Measurements from ENCODE around the gene TRABD2A. TPM values are rescaled to one million over a fixed set of nuclear protein-coding genes. Genes with fewer than 3 reads are reported as not detected.

Gene TRABD2A
- total and polyA plus RNA-seq, 9 of the 15 experiments (the other 6 are each of a cell fraction or from before 2014, with no cell fraction given): 0.07 to 0.45 (median 0.25) TPM

DNA sequence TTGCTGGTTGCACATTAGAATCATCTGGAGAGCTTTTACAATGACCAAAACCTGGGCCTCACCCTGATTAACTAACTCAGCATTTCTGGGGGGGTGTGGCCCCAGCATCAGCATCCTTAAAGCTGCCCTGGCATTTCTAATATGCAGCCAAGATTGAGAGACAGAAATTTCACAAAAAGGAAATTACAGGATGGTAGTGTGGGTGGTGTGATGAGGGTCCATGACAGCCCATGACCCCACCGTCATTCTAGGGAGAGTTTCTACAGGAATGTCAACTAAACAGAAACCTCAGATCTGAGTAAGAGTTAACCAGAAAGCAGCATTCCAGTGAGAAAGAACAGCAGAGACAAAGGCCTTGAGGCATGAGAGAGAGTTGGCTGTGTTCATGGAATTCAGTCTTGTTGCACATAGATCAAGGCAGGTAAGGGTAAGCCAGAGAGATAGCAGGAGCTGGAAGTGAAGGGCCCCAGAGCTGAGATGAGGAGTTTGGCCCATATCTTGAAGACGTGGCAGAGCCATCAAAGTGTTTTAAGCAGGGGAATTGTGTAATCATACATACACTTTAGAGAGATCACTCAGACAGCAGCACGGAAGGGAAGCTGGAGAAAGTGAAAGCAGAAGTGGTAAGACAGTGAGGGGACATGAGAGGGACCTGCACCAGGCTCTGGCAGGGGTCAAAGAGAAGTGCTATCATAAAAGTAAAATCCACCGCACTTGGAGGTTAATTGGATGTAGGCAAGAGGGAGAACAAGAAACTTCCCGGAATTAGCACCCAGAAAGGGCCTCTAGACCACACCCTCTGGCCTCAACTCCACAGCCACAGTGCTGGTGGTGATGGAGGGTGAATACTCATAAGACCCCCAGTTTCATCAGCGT lies 7.8 kb upstream of the TRABD2A start (continued):
- TF ChIP-seq GTF2A2 (tag; IDR thresholded peaks at IDR 0.05) (no peak), MEF2D (tag; conservative IDR thresholded peaks at IDR 0.05; ENCODE audit: low read depth) (no peak), BHLHE40 (IDR thresholded peaks at IDR 0.05; ENCODE audit: low read length) (no peak), ZNF253 (CRISPR knock-in tag; conservative IDR thresholded peaks at IDR 0.05) (no peak), CTBP1 (IDR thresholded peaks at IDR 0.05; ENCODE audit: borderline replicate concordance) (peak; percentile 61; the same call in 1 of the 2 replicates)
- TF ChIP-seq, protein P1, sequence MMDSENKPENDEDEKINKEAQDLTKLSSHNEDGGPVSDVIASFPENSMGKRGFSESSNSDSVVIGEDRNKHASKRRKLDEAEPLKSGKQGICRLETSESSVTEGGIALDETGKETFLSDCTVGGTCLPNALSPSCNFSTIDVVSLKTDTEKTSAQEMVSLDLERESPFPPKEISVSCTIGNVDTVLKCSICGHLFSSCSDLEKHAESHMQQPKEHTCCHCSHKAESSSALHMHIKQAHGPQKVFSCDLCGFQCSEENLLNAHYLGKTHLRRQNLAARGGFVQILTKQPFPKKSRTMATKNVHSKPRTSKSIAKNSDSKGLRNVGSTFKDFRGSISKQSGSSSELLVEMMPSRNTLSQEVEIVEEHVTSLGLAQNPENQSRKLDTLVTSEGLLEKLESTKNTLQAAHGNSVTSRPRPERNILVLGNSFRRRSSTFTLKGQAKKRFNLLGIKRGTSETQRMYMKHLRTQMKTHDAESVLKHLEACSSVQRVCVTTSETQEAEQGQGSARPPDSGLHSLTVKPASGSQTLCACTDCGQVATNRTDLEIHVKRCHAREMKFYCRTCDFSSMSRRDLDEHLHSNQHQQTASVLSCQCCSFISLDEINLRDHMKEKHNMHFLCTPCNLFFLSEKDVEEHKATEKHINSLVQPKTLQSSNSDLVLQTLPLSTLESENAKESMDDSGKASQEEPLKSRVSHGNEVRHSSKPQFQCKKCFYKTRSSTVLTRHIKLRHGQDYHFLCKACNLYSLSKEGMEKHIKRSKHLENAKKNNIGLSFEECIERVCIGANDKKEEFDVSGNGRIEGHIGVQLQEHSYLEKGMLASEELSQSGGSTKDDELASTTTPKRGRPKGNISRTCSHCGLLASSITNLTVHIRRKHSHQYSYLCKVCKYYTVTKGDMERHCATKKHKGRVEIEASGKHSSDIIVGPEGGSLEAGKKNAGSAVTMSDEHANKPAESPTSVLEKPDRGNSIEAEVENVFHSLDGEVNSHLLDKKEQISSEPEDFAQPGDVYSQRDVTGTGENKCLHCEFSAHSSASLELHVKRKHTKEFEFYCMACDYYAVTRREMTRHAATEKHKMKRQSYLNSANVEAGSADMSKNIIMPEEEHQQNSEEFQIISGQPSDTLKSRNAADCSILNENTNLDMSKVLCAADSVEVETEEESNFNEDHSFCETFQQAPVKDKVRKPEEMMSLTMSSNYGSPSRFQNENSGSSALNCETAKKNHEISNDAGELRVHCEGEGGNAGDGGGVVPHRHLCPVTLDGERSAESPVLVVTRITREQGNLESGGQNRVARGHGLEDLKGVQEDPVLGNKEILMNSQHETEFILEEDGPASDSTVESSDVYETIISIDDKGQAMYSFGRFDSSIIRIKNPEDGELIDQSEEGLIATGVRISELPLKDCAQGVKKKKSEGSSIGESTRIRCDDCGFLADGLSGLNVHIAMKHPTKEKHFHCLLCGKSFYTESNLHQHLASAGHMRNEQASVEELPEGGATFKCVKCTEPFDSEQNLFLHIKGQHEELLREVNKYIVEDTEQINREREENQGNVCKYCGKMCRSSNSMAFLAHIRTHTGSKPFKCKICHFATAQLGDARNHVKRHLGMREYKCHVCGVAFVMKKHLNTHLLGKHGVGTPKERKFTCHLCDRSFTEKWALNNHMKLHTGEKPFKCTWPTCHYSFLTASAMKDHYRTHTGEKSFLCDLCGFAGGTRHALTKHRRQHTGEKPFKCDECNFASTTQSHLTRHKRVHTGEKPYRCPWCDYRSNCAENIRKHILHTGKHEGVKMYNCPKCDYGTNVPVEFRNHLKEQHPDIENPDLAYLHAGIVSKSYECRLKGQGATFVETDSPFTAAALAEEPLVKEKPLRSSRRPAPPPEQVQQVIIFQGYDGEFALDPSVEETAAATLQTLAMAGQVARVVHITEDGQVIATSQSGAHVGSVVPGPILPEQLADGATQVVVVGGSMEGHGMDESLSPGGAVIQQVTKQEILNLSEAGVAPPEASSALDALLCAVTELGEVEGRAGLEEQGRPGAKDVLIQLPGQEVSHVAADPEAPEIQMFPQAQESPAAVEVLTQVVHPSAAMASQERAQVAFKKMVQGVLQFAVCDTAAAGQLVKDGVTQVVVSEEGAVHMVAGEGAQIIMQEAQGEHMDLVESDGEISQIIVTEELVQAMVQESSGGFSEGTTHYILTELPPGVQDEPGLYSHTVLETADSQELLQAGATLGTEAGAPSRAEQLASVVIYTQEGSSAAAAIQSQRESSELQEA (IDR thresholded peaks at IDR 0.05; ENCODE audit: low read depth): no peak
- TF ChIP-seq, protein P2, sequence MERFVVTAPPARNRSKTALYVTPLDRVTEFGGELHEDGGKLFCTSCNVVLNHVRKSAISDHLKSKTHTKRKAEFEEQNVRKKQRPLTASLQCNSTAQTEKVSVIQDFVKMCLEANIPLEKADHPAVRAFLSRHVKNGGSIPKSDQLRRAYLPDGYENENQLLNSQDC (CRISPR knock-in tag; IDR thresholded peaks at IDR 0.05): no peak
